Heart left ventricle (tissue), 13 donors: Measurements from ENCODE around the gene C8G.

Experiments used
- POLR2A ChIP-seq, 2 donors: fragments of 450-650 bp; IDR thresholded peaks; one replicate each; pipeline ENCODE4 v1.6.1; 2017; ENCODE audit warnings: antibody characterized with exemption in 2 of 2, mild to moderate bottlenecking in 2 of 2, moderate library complexity in 2 of 2
- TF ChIP-seq, protein P1 (sequence below), 12 donors: fragments of 200-600 bp; sonication (generic) in 4 of 12; IDR thresholded peaks; one replicate each; pipeline versions ENCODE4 v1.5.0 to v1.8.0; 2018 to 2022; ENCODE audit warnings: antibody characterized with exemption in 12 of 12, mild to moderate bottlenecking in 5 of 12
- donor health status: ischemic (EF 13 %, LVEDD 7.1; RV severe dilation, severe dysfunction).
- donor health status: DM: no; HTN: yes; CAD: no.
- donor health status: DM: no; HTN: no; CAD: no.
- donor health status: ischemic (EF 25% LVEDD 6.9; RV normal size, moderate dysfunction).
- donor health status: ischemic (EF 25% LVEDD 5.7; RV mildly dilated, moderate dysfunction).
- donor health status: ischemic (EF 35%, LVEDD 5.7; RV mildly dilated, moderate dysfunction).
- donor health status: nonischemic (EF 11% LVEDD 7.7; RV severe dilation, severe dysfunction).
- donor health status: DM: yes; HTN: yes; CAD: no.
- donor health status: PGD.
- donor health status: ischemic (EF 29% LVEDD 5.4; RV normal size, mild dysfunction).
- donor health status: nonischemic (EF 23%, LVEDD 6.1; RV moderate dilation, normal function).

- TF ChIP-seq, protein P1, sequence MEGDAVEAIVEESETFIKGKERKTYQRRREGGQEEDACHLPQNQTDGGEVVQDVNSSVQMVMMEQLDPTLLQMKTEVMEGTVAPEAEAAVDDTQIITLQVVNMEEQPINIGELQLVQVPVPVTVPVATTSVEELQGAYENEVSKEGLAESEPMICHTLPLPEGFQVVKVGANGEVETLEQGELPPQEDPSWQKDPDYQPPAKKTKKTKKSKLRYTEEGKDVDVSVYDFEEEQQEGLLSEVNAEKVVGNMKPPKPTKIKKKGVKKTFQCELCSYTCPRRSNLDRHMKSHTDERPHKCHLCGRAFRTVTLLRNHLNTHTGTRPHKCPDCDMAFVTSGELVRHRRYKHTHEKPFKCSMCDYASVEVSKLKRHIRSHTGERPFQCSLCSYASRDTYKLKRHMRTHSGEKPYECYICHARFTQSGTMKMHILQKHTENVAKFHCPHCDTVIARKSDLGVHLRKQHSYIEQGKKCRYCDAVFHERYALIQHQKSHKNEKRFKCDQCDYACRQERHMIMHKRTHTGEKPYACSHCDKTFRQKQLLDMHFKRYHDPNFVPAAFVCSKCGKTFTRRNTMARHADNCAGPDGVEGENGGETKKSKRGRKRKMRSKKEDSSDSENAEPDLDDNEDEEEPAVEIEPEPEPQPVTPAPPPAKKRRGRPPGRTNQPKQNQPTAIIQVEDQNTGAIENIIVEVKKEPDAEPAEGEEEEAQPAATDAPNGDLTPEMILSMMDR (IDR thresholded peaks at IDR 0.05), result no peak
- TF ChIP-seq POLR2A (IDR thresholded peaks at IDR 0.05), result no peak
Measured at GRCh38 chr9:136936645-136937170, 8.3 kb upstream of the C8G start.
